NT2/D1 (cell line): ENCODE measurements around the gene PLXDC2.

Source experiments
- DNase-seq: peaks from one replicate; pipeline ENCODE4 v3.0.0-alpha.2; 2011; ENCODE audit warnings: low read depth, low spot score
- H3K27me3 ChIP-seq: 2 replicates; pipeline ENCODE4 v1.6.0; 2011; ENCODE audit warnings: mild to moderate bottlenecking; ENCODE audit not compliant: insufficient read length, insufficient read depth
- H3K36me3 ChIP-seq: 2 replicates; pipeline ENCODE4 v1.6.1; 2011; ENCODE audit warnings: mild to moderate bottlenecking, low read length, mixed read lengths; ENCODE audit not compliant: insufficient read depth, insufficient read length
- H3K4me1 ChIP-seq: 2 replicates; pipeline ENCODE4 v1.5.1; 2011; ENCODE audit not compliant: insufficient read depth, insufficient read length
- H3K4me3 ChIP-seq: 2 replicates; pipeline ENCODE4 v1.5.1; 2011; ENCODE audit warnings: low read depth; ENCODE audit not compliant: insufficient read length
- H3K9ac ChIP-seq: 2 replicates; pipeline ENCODE4 v1.6.0; 2011; ENCODE audit warnings: low read depth; ENCODE audit not compliant: insufficient read length
- H3K9me3 ChIP-seq: 2 replicates; pipeline ENCODE4 v1.5.1; 2011; ENCODE audit warnings: mild to moderate bottlenecking, low read length; ENCODE audit not compliant: insufficient read depth
- SUZ12 ChIP-seq: IDR thresholded peaks from 2 replicates; pipeline ENCODE4 v1.6.1; 2011; ENCODE audit not compliant: insufficient read length, insufficient read depth; ENCODE audit errors: extremely low read depth
- YY1 ChIP-seq: IDR thresholded peaks from 2 replicates; pipeline ENCODE4 v1.6.1; 2011; ENCODE audit not compliant: insufficient read length, insufficient read depth
- ZNF274 ChIP-seq: IDR thresholded peaks from 2 replicates; pipeline ENCODE4 v1.6.1; 2011; ENCODE audit warnings: mild to moderate bottlenecking, low read depth, low read length

PLXDC2 gene

GRCh38 chr10:19970256-19970655 lies 154.0 kb downstream of the PLXDC2 start:
- H3K9ac ChIP-seq = no peak overlapping the region
- H3K36me3 ChIP-seq = no peaks in the 10 kb centered on the region
- H3K27me3 ChIP-seq = no peaks in the 10 kb centered on the region
- no peak overlapping the region for H3K4me3 ChIP-seq
- H3K4me1 ChIP-seq = no peaks in the 10 kb centered on the region
- TF ChIP-seq ZNF274 = no peak
- no peak for TF ChIP-seq SUZ12
- TF ChIP-seq YY1 = no peak
- DNase-seq = no peak
- H3K9me3 ChIP-seq = no peaks in the 10 kb centered on the region

GRCh38 chr10:19970717-19971116 lies 154.5 kb downstream of the PLXDC2 start:
- Histone ChIP-seq H3K4me3 (no peak overlapping the region), H3K9ac (no peak overlapping the region), H3K36me3 (no peaks in the 10 kb centered on the region), H3K9me3 (no peaks in the 10 kb centered on the region), H3K27me3 (no peaks in the 10 kb centered on the region), H3K4me1 (no peaks in the 10 kb centered on the region)
- DNase-seq = no peak
- TF ChIP-seq SUZ12 = no peak
- TF ChIP-seq YY1 = no peak

- no peak overlapping the region for H3K9ac ChIP-seq
- H3K4me3 ChIP-seq = no peak overlapping the region
- no peaks in the 10 kb centered on the region for H3K4me1 ChIP-seq
- H3K27me3 ChIP-seq = no peaks in the 10 kb centered on the region
- H3K36me3 ChIP-seq = no peaks in the 10 kb centered on the region
- TF ChIP-seq ZNF274 = no peak
- no peak for TF ChIP-seq YY1
- TF ChIP-seq SUZ12 = no peak
- no peak for DNase-seq
- H3K9me3 ChIP-seq = no peaks in the 10 kb centered on the region
These were observed 155.3 kb downstream of the PLXDC2 start for GRCh38 chr10:19971343-19972052.

GRCh38 chr10:19974138-19974537 lies 157.9 kb downstream of the PLXDC2 start:
- no peak for TF ChIP-seq ZNF274
- no peak for TF ChIP-seq YY1
- no peak for TF ChIP-seq SUZ12
- Histone ChIP-seq H3K4me3 (no peak overlapping the region), H3K36me3 (no peaks in the 10 kb centered on the region), H3K9ac (no peak overlapping the region), H3K9me3 (no peaks in the 10 kb centered on the region), H3K4me1 (no peaks in the 10 kb centered on the region), H3K27me3 (no peaks in the 10 kb centered on the region)
- DNase-seq = no peak

- Histone ChIP-seq H3K4me1 (no peaks in the 10 kb centered on the region), H3K9me3 (no peaks in the 10 kb centered on the region)
These were observed 158.3 kb downstream of the PLXDC2 start for GRCh38 chr10:19974554-19974953.

GRCh38 chr10:19977097-19977521 lies 160.9 kb downstream of the PLXDC2 start:
- no peak for TF ChIP-seq SUZ12
- no peak for TF ChIP-seq YY1
- no peak for TF ChIP-seq ZNF274
- Histone ChIP-seq H3K4me1 (no peaks in the 10 kb centered on the region), H3K9me3 (no peaks in the 10 kb centered on the region), H3K4me3 (no peak overlapping the region), H3K36me3 (no peaks in the 10 kb centered on the region), H3K9ac (no peak overlapping the region), H3K27me3 (no peaks in the 10 kb centered on the region)
- DNase-seq = no peak

More at GRCh38 chr10:19974554-19974953, 158.3 kb downstream of the PLXDC2 start:
- TF ChIP-seq YY1 (no peak), SUZ12 (no peak), ZNF274 (no peak)
- Histone ChIP-seq H3K4me3 (no peak overlapping the region), H3K9ac (no peak overlapping the region), H3K36me3 (no peaks in the 10 kb centered on the region), H3K27me3 (no peaks in the 10 kb centered on the region)
- DNase-seq = no peak

GRCh38 chr10:19979628-19980027 lies 163.4 kb downstream of the PLXDC2 start:
- DNase-seq = no peak
- Histone ChIP-seq H3K9me3 (no peaks in the 10 kb centered on the region), H3K36me3 (no peaks in the 10 kb centered on the region), H3K9ac (no peak overlapping the region), H3K4me3 (no peak overlapping the region), H3K4me1 (no peaks in the 10 kb centered on the region), H3K27me3 (no peaks in the 10 kb centered on the region)
- TF ChIP-seq YY1 = no peak
- TF ChIP-seq ZNF274 = no peak
- TF ChIP-seq SUZ12 = no peak
